Ishikawa (cell line): ENCODE data around the gene CHURC1.

Experiments used
- CEBPB ChIP-seq: IDR thresholded peaks from 2 replicates; pipeline ENCODE4 v1.6.1; 2012
- CREB1 ChIP-seq: IDR thresholded peaks from 2 replicates; pipeline ENCODE4 v1.6.1; 2012; ENCODE audit warnings: low read depth
- EGR1 ChIP-seq: IDR thresholded peaks from 2 replicates; pipeline ENCODE4 v1.6.1; 2012
- EP300 ChIP-seq: IDR thresholded peaks from 2 replicates; pipeline ENCODE4 v1.6.1; 2012; ENCODE audit warnings: borderline replicate concordance
- FOXM1 ChIP-seq: IDR thresholded peaks from 2 replicates; pipeline ENCODE4 v1.6.1; 2012; ENCODE audit warnings: low read depth, borderline replicate concordance
- NFIC ChIP-seq: IDR thresholded peaks from 2 replicates; pipeline ENCODE4 v1.6.1; 2012
- RAD21 ChIP-seq: IDR thresholded peaks from 2 replicates; pipeline ENCODE4 v1.6.1; 2012; ENCODE audit warnings: low read depth
- TAF1 ChIP-seq: IDR thresholded peaks from 2 replicates; pipeline ENCODE4 v1.6.1; 2012; ENCODE audit warnings: low read depth, mild to moderate bottlenecking
- TCF12 ChIP-seq: IDR thresholded peaks from 2 replicates; pipeline ENCODE4 v1.6.1; 2012; ENCODE audit warnings: low read depth
- TEAD4 ChIP-seq: IDR thresholded peaks from 2 replicates; pipeline ENCODE4 v1.6.1; 2012
- YY1 ChIP-seq: IDR thresholded peaks from 2 replicates; pipeline ENCODE4 v1.6.1; 2012; ENCODE audit warnings: low read depth
- ZBTB7A ChIP-seq: IDR thresholded peaks from 2 replicates; pipeline ENCODE4 v1.6.1; 2012; ENCODE audit warnings: low read depth
- TF ChIP-seq, protein P1 (sequence below): IDR thresholded peaks from 2 replicates; pipeline ENCODE4 v1.6.1; 2012
- TF ChIP-seq, protein P2 (sequence below): IDR thresholded peaks from 2 replicates; pipeline ENCODE4 v1.6.1; 2012
- TF ChIP-seq, protein P3 (sequence below): IDR thresholded peaks from 2 replicates; pipeline ENCODE4 v1.6.1; 2012; ENCODE audit warnings: low read depth, mild to moderate bottlenecking

CHURC1 gene

DNA sequence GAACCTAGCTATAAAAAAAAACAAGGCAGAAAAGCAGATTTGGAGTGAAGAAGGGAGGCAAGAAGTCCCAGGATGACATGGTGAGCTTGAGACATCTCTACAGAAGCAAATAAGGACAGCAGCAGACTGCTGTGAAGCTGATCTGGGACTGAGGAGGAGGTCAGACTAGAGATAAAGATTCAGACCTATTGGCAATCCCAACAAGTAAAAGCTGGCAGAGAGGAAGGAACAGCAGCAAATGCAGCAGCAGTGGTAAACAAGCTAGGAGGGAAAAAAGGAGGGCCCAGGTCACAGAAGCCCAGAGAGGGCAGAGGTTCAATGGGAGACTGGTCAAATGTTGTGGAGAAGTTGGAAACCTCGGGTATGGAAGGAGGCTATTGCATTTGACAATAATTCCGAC is 45.9 kb upstream of the CHURC1 start:
- TF ChIP-seq, protein P1, sequence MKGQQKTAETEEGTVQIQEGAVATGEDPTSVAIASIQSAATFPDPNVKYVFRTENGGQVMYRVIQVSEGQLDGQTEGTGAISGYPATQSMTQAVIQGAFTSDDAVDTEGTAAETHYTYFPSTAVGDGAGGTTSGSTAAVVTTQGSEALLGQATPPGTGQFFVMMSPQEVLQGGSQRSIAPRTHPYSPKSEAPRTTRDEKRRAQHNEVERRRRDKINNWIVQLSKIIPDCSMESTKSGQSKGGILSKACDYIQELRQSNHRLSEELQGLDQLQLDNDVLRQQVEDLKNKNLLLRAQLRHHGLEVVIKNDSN = no peak
- TF ChIP-seq NFIC (no peak), EGR1 (no peak), TEAD4 (no peak), CEBPB (no peak), TAF1 (no peak), FOXM1 (no peak), ZBTB7A (no peak), EP300 (no peak), CREB1 (no peak), TCF12 (no peak), YY1 (no peak), RAD21 (no peak)
- TF ChIP-seq, protein P2, sequence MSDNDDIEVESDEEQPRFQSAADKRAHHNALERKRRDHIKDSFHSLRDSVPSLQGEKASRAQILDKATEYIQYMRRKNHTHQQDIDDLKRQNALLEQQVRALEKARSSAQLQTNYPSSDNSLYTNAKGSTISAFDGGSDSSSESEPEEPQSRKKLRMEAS = no peak
- TF ChIP-seq, protein P3, sequence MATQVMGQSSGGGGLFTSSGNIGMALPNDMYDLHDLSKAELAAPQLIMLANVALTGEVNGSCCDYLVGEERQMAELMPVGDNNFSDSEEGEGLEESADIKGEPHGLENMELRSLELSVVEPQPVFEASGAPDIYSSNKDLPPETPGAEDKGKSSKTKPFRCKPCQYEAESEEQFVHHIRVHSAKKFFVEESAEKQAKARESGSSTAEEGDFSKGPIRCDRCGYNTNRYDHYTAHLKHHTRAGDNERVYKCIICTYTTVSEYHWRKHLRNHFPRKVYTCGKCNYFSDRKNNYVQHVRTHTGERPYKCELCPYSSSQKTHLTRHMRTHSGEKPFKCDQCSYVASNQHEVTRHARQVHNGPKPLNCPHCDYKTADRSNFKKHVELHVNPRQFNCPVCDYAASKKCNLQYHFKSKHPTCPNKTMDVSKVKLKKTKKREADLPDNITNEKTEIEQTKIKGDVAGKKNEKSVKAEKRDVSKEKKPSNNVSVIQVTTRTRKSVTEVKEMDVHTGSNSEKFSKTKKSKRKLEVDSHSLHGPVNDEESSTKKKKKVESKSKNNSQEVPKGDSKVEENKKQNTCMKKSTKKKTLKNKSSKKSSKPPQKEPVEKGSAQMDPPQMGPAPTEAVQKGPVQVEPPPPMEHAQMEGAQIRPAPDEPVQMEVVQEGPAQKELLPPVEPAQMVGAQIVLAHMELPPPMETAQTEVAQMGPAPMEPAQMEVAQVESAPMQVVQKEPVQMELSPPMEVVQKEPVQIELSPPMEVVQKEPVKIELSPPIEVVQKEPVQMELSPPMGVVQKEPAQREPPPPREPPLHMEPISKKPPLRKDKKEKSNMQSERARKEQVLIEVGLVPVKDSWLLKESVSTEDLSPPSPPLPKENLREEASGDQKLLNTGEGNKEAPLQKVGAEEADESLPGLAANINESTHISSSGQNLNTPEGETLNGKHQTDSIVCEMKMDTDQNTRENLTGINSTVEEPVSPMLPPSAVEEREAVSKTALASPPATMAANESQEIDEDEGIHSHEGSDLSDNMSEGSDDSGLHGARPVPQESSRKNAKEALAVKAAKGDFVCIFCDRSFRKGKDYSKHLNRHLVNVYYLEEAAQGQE = no peak

DNA sequence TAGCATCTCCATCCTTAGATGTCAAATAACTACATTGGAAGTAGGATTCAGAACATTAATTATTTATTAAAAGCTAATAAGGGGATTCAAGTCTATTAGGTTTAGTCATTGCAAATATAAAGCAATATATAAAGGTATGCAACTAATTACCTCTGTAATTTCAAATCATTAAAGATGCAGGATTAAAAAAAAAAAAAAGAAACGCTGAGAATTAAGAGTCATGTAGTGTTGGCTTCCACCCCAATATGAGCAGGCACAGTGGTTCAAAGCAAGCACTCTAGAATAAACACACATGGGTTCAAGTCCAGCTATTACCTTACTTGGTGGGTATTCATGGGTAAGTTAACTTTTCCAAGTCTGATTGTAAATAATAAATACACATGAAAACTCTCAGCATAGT is 45.4 kb upstream of the CHURC1 start:
- no peak for TF ChIP-seq EP300
- no peak for TF ChIP-seq CREB1
- no peak for TF ChIP-seq FOXM1
- no peak for TF ChIP-seq ZBTB7A
- TF ChIP-seq, protein P2 = no peak
- no peak for TF ChIP-seq NFIC
- no peak for TF ChIP-seq RAD21

DNA sequence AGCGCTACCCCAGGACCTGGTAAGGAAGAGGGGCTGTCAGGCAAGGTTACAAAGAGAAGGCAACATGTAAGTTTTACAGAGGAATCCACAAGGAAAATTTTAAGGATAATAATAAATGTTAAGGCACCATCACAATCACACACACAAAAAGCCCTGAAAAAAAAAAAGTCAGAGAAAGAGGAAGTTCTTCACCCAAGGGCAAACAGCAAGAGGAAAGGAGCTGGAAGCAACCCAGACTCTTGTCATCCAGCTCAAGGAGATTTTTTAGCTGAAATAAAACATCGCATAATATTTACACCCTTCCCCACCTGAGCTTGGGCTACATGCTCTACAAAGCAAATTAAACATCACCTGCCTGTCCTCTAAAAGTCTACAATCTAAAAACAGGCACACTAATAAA is 44.1 kb upstream of the CHURC1 start:
- TF ChIP-seq EGR1 = no peak
- no peak for TF ChIP-seq ZBTB7A
- no peak for TF ChIP-seq TEAD4
- no peak for TF ChIP-seq FOXM1
- TF ChIP-seq, protein P3 = no peak
- no peak for TF ChIP-seq CEBPB
- no peak for TF ChIP-seq EP300
- TF ChIP-seq, protein P2 = no peak
- no peak for TF ChIP-seq RAD21
- TF ChIP-seq TAF1 = no peak
- TF ChIP-seq YY1 = no peak
- no peak for TF ChIP-seq TCF12
- TF ChIP-seq NFIC = no peak
- no peak for TF ChIP-seq CREB1

DNA sequence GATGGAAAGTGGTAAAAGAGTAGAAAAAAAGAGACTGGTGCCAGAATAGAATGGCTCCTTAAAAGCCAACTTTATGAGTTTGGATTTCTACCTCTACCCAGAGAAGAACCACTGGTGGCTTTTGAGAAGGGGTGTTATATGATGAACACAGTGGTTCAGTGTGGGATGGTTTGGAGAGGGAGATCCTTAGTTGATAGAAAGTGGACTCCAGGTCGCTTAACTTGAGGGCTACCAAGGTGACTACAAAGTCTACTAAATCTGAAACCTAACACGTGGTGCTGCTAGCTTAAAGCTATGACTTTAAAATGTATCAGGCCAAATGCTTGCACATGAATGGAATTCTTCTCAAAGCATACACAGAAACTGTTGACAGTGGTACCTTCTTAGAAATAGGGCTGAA is 42.9 kb upstream of the CHURC1 start:
- TF ChIP-seq, protein P3 = no peak
- TF ChIP-seq ZBTB7A = no peak
- TF ChIP-seq NFIC = no peak

DNA sequence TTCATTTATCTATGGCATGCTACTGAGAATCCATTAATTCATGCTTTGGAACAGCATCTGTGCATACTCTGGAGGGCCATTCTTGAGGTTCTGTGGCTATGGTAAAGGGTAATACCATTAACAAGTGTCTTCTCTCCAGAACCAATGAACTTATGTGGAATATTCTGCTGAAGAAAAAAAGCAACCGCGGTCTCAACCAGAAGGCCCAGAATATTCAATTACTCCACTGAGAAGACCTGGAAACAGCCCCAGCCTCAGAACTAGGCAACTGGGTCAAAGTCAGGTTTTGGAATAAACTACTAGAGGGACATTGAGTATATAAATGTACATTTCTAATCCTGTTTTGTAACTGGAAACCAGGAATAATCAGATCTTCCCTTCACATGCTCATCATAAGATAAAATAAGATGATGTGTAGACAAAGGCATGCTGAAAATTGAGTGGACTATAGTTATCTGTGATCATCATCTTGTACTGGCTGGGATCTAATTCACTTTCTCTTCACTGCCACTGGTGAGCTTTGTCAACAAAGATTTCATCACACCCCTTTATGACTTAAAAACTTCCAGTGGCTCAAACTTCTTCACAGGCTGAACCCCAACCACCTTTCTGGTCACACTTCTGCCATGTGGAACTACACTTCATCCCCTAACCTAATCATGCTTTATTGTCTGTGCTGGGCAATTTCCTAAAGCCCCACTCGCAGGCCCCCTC is 40.6 kb upstream of the CHURC1 start:
- no peak for TF ChIP-seq RAD21
